Type B pancreatic cell (in vitro differentiated cells): ENCODE results near the gene PRSS58. TPM values are rescaled to one million over a fixed set of nuclear protein-coding genes. Genes with fewer than 3 reads are reported as not detected.

Experiments used
- DNase-seq: peaks from one replicate; pipeline ENCODE4 v3.0.0; 2021; ENCODE audit warnings: mixed read lengths; ENCODE audit not compliant: unreplicated experiment; ENCODE audit errors: extremely low spot score
- H3K27ac Mint-ChIP-seq: 2 replicates; pipeline ENCODE4 v1.8.0; 2021; ENCODE audit warnings: mild to moderate bottlenecking, mixed read lengths
- H3K27me3 Mint-ChIP-seq: 2 replicates; pipeline ENCODE4 v1.8.0; 2021; ENCODE audit warnings: mixed read lengths
- H3K36me3 Mint-ChIP-seq: 2 replicates; pipeline ENCODE4 v1.8.0; 2021; ENCODE audit warnings: mixed read lengths
- H3K4me1 Mint-ChIP-seq: one replicate; pipeline ENCODE4 v1.8.0; 2021; ENCODE audit warnings: mixed read lengths; ENCODE audit not compliant: unreplicated experiment
- H3K4me3 Mint-ChIP-seq: 2 replicates; pipeline ENCODE4 v1.8.0; 2021; ENCODE audit warnings: mild to moderate bottlenecking, mixed read lengths
- H3K9me3 Mint-ChIP-seq: 2 replicates; pipeline ENCODE4 v1.8.0; 2021; ENCODE audit warnings: mixed read lengths
- total RNA-seq: library from RNA; stranded (reverse); gene quantifications from 2 replicates; pipeline ENCODE4 v1.2.1, GENCODE V29; 2021; ENCODE audit warnings: low replicate concordance
- TF ChIP-seq, protein P1 (sequence below): fragments of 200-600 bp; sonication (generic); conservative IDR thresholded peaks from 2 replicates; pipeline ENCODE4 v1.5.0; 2021; ENCODE audit warnings: antibody characterized with exemption, mild to moderate bottlenecking

PRSS58 gene
- total RNA-seq, 1 donor from 2014 or later, result not detected

GRCh38 chr7:142248166-142249160, 9.4 kb downstream of the PRSS58 start:
- Mint-ChIP-seq H3K36me3 (no peaks in the 10 kb centered on the region), H3K9me3 (no peaks in the 10 kb centered on the region), H3K27me3 (peaks cover 5% of the 10 kb centered on the region), H3K27ac (no peak overlapping the region), H3K4me3 (no peak overlapping the region), H3K4me1 (no peaks in the 10 kb centered on the region)
- no peak for DNase-seq
- TF ChIP-seq, protein P1, sequence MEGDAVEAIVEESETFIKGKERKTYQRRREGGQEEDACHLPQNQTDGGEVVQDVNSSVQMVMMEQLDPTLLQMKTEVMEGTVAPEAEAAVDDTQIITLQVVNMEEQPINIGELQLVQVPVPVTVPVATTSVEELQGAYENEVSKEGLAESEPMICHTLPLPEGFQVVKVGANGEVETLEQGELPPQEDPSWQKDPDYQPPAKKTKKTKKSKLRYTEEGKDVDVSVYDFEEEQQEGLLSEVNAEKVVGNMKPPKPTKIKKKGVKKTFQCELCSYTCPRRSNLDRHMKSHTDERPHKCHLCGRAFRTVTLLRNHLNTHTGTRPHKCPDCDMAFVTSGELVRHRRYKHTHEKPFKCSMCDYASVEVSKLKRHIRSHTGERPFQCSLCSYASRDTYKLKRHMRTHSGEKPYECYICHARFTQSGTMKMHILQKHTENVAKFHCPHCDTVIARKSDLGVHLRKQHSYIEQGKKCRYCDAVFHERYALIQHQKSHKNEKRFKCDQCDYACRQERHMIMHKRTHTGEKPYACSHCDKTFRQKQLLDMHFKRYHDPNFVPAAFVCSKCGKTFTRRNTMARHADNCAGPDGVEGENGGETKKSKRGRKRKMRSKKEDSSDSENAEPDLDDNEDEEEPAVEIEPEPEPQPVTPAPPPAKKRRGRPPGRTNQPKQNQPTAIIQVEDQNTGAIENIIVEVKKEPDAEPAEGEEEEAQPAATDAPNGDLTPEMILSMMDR, result no peak

DNA sequence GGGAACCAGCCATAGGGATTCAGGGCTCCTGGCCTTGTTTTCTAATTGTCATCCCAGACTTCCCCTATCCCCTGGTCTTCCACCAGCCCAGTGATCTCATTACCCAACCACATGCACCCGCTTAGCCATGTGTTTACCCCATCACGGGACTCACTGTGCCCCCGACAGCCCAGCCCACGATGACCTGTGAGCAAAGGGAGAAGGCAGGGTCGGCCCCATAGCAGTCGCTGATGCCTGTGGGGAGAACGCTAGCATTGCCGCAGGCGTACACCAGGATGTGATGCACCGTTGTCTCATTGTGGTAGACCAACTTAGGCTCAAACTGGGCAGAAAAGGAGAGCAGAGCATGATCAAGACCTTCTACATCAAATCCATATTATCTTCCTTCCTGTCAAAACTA, 14.0 kb downstream of the PRSS58 start:
- TF ChIP-seq, protein P1, result no peak
- H3K36me3 Mint-ChIP-seq, result no peaks in the 10 kb centered on the region
- H3K4me3 Mint-ChIP-seq, result no peak overlapping the region
- no peaks in the 10 kb centered on the region for H3K9me3 Mint-ChIP-seq
- H3K27me3 Mint-ChIP-seq, result peaks cover 9% of the 10 kb centered on the region
- DNase-seq, result no peak
- no peaks in the 10 kb centered on the region for H3K4me1 Mint-ChIP-seq
- no peak overlapping the region for H3K27ac Mint-ChIP-seq

DNA sequence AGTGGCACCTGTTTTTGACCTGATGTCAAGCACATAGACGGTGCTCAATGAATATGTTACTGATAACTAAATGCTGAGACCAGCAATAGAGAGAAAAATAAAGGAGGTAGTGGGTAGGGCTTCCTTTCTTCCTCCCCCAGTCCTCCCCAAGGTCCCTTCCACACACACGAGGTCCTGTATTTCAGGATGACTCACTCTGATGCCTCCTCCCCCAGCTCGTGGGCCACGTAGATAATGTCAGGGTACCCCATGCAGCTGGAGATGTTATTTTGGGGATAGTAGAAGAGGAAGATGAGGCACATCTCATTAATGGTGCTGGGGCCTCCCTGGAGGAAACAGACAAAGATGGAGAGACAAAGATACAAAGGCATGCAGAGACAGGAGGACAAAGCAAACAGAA, 17.3 kb downstream of the PRSS58 start:
- no peak for DNase-seq
- peaks cover 21% of the 10 kb centered on the region for H3K27me3 Mint-ChIP-seq
- H3K27ac Mint-ChIP-seq, result no peak overlapping the region
- H3K4me3 Mint-ChIP-seq, result no peak overlapping the region
- H3K9me3 Mint-ChIP-seq, result no peaks in the 10 kb centered on the region
- TF ChIP-seq, protein P1, result no peak
- no peaks in the 10 kb centered on the region for H3K4me1 Mint-ChIP-seq
- no peaks in the 10 kb centered on the region for H3K36me3 Mint-ChIP-seq

GRCh38 chr7:142231716-142232115, 26.1 kb downstream of the PRSS58 start:
- no peak overlapping the region for H3K27ac Mint-ChIP-seq
- H3K36me3 Mint-ChIP-seq, result no peaks in the 10 kb centered on the region
- no peaks in the 10 kb centered on the region for H3K9me3 Mint-ChIP-seq
- DNase-seq, result no peak
- no peak overlapping the region for H3K4me3 Mint-ChIP-seq
- peaks cover 20% of the 10 kb centered on the region for H3K27me3 Mint-ChIP-seq
- TF ChIP-seq, protein P1, result peak; percentile 43
- H3K4me1 Mint-ChIP-seq, result no peaks in the 10 kb centered on the region

DNA sequence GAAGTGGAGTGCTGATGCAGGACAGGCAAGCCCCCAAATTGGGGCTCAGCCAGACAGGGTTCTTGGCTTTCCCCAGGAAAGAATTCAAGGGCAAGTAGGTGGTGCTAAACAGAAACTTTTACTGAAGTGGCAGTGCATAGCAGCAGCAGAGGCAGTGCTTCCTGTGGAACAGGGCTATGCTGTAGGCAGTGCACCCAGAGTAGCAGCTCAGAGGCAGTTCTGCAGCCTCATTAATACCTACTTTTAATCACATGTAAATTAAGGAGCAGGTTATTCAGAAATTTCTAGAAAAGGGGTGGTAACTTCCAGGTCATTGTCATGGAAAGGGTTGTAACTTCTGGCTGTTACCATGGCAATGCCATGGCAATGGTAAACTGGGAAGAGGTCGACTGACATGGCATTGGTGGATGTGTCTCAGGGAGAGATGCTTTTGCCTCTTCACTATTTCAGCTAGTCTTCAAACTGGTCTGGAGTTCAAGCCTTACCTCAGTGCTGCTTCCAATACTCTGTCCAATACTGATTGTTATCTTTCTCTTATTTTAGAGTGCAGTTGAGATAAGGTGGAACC, 29.2 kb downstream of the PRSS58 start:
- no peaks in the 10 kb centered on the region for H3K9me3 Mint-ChIP-seq
- no peak for DNase-seq
- no peak overlapping the region for H3K27ac Mint-ChIP-seq

More for the DNA sequence above, 29.2 kb downstream of the PRSS58 start:
- Mint-ChIP-seq H3K36me3 (no peaks in the 10 kb centered on the region), H3K4me1 (no peaks in the 10 kb centered on the region), H3K27me3 (peaks cover 3% of the 10 kb centered on the region), H3K4me3 (no peak overlapping the region)
- TF ChIP-seq, protein P1, result no peak

Other genes with a start within 250 kb of the PRSS58 start
- 5.9 and 9.7 TPM in 2 replicates for gene MGAM2, start 146.3 kb downstream of the PRSS58 start, total RNA-seq